ENCODE measurements around the gene ANKRD36B. TPM values are rescaled to one million over a fixed set of nuclear protein-coding genes. Genes with fewer than 3 reads are reported as not detected.
"Not testable (repeated sequence)": the region's sequence is repeated elsewhere in the genome, so short reads cannot be mapped to it uniquely, and the experiment has no call there.

ANKRD36B gene
- total RNA-seq, 2 donors from 2014 or later = 41.8 to 53.9 TPM

DNA sequence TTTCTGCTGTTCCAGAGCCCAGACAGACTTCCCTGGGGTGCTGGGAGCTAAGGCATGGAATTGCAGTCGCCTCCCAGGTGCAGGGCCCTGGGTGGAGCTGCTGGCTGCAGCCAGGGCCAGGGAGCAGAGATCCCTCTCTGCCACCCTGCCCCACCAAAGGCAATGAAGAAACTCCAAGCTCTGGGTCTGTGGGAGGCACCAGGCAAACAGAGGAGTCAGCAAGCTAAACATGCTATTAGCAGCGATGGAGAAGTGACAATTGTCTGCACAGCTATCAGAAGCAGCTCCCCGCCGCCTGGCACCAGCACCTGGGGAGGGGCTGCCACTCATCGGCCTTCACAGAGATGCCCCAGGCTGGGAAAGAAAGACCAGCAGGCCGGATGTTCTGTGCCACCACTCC is 28.2 kb upstream of the ANKRD36B start:
- DNase-seq = no peak

GRCh38 chr2:97615746-97616145 is 26.1 kb upstream of the ANKRD36B start:
- not testable (repeated sequence) for H3K27me3 ChIP-seq (ENCODE audit: control insufficient read depth, insufficient read depth, low read length, poor library complexity, severe bottlenecking); H3K9me3 ChIP-seq (ENCODE audit: control insufficient read depth, low read length); H3K27ac ChIP-seq (ENCODE audit: low read depth, low read length); DNase-seq; H3K4me1 Mint-ChIP-seq; H3K4me1 ChIP-seq (ENCODE audit: control insufficient read depth, insufficient read depth, low read length); H3K4me3 ChIP-seq (ENCODE audit: low read length); H3K27ac Mint-ChIP-seq; H3K9ac ChIP-seq (ENCODE audit: extremely low read depth, low read length, poor library complexity, severe bottlenecking); H3K36me3 ChIP-seq (ENCODE audit: control insufficient read depth, insufficient read depth, low read length); H3K36me3 Mint-ChIP-seq (ENCODE audit: low read depth); H3K4me3 Mint-ChIP-seq; H3K9me3 Mint-ChIP-seq; H3K27me3 Mint-ChIP-seq (ENCODE audit: insufficient read depth)
- WGBS, 2 experiments (ENCODE audit: insufficient coverage in 1 of 2, insufficient read length in 1 of 2) = no CpG with 5 or more reads among the region's 8 CpGs

More for the DNA sequence above, 28.2 kb upstream of the ANKRD36B start:
- TF ChIP-seq, protein P1, sequence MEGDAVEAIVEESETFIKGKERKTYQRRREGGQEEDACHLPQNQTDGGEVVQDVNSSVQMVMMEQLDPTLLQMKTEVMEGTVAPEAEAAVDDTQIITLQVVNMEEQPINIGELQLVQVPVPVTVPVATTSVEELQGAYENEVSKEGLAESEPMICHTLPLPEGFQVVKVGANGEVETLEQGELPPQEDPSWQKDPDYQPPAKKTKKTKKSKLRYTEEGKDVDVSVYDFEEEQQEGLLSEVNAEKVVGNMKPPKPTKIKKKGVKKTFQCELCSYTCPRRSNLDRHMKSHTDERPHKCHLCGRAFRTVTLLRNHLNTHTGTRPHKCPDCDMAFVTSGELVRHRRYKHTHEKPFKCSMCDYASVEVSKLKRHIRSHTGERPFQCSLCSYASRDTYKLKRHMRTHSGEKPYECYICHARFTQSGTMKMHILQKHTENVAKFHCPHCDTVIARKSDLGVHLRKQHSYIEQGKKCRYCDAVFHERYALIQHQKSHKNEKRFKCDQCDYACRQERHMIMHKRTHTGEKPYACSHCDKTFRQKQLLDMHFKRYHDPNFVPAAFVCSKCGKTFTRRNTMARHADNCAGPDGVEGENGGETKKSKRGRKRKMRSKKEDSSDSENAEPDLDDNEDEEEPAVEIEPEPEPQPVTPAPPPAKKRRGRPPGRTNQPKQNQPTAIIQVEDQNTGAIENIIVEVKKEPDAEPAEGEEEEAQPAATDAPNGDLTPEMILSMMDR (conservative IDR thresholded peaks at IDR 0.05) = no peak
- Histone ChIP-seq H3K27me3 (ENCODE audit: control insufficient read depth, insufficient read depth, low read length, poor library complexity, severe bottlenecking) (no peaks in the 10 kb centered on the region), H3K4me3 (ENCODE audit: low read length) (no peak overlapping the region), H3K27ac (ENCODE audit: low read depth, low read length) (no peak overlapping the region), H3K36me3 (ENCODE audit: control insufficient read depth, insufficient read depth, low read length) (no peaks in the 10 kb centered on the region), H3K9ac (ENCODE audit: extremely low read depth, low read length, poor library complexity, severe bottlenecking) (no peak overlapping the region), H3K4me1 (ENCODE audit: control insufficient read depth, insufficient read depth, low read length) (no peaks in the 10 kb centered on the region), H3K9me3 (ENCODE audit: control insufficient read depth, low read length) (no peaks in the 10 kb centered on the region)
- Mint-ChIP-seq H3K4me1 (peaks cover 4% of the 10 kb centered on the region), H3K4me3 (no peak overlapping the region), H3K36me3 (ENCODE audit: low read depth) (no peaks in the 10 kb centered on the region), H3K9me3 (no peaks in the 10 kb centered on the region), H3K27ac (no peak overlapping the region), H3K27me3 (ENCODE audit: insufficient read depth) (no peaks in the 10 kb centered on the region)
- no CpG with 5 or more reads among the region's 6 CpGs for WGBS, 2 experiments (ENCODE audit: insufficient coverage in 1 of 2, insufficient read length in 1 of 2)

DNA sequence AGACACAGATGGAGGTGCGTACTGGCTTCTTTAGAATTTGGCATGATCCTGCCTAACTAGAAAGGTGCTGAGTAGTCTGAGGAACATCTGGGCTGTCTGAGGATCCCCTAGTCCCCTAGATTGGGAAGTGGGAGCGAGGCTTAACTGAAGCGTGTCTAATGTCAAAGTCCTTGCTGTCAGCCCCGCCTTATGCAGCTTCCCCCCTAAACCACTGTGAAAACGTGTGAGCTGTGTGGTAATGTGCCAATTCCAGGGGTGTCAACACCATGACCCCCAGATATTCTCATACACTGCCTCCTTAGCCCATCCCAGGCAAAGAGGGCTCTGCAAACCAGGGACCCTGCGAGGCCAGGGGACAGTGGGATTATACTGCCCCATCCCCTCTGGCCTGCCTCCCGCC is 22.2 kb upstream of the ANKRD36B start:
- H3K36me3 Mint-ChIP-seq (ENCODE audit: low read depth); H3K27me3 Mint-ChIP-seq (ENCODE audit: insufficient read depth); H3K4me1 ChIP-seq (ENCODE audit: control insufficient read depth, insufficient read depth, low read length); H3K36me3 ChIP-seq (ENCODE audit: control insufficient read depth, insufficient read depth, low read length); H3K9me3 ChIP-seq (ENCODE audit: control insufficient read depth, low read length); H3K4me1 Mint-ChIP-seq; H3K9ac ChIP-seq (ENCODE audit: extremely low read depth, low read length, poor library complexity, severe bottlenecking); DNase-seq; H3K27ac ChIP-seq (ENCODE audit: low read depth, low read length); H3K27me3 ChIP-seq (ENCODE audit: control insufficient read depth, insufficient read depth, low read length, poor library complexity, severe bottlenecking); H3K9me3 Mint-ChIP-seq; H3K27ac Mint-ChIP-seq; H3K4me3 ChIP-seq (ENCODE audit: low read length); H3K4me3 Mint-ChIP-seq: not testable (repeated sequence)
- WGBS, 2 experiments (ENCODE audit: insufficient coverage in 1 of 2, insufficient read length in 1 of 2) = no CpG with 5 or more reads among the region's 7 CpGs

- not testable (repeated sequence) for H3K4me1 ChIP-seq (ENCODE audit: control insufficient read depth, insufficient read depth, low read length); H3K27ac ChIP-seq (ENCODE audit: low read depth, low read length); H3K9me3 ChIP-seq (ENCODE audit: control insufficient read depth, low read length); H3K36me3 Mint-ChIP-seq (ENCODE audit: low read depth); H3K4me3 ChIP-seq (ENCODE audit: low read length); H3K4me1 Mint-ChIP-seq; H3K27me3 ChIP-seq (ENCODE audit: control insufficient read depth, insufficient read depth, low read length, poor library complexity, severe bottlenecking); H3K27ac Mint-ChIP-seq; H3K27me3 Mint-ChIP-seq (ENCODE audit: insufficient read depth); H3K36me3 ChIP-seq (ENCODE audit: control insufficient read depth, insufficient read depth, low read length); H3K4me3 Mint-ChIP-seq; DNase-seq; H3K9ac ChIP-seq (ENCODE audit: extremely low read depth, low read length, poor library complexity, severe bottlenecking); H3K9me3 Mint-ChIP-seq
- WGBS, 2 experiments (ENCODE audit: insufficient coverage in 1 of 2, insufficient read length in 1 of 2) = 90 to 92% methylated on average over 2 of the region's 4 CpGs
These were observed 19.1 kb upstream of the ANKRD36B start for GRCh38 chr2:97608745-97609144.

DNA sequence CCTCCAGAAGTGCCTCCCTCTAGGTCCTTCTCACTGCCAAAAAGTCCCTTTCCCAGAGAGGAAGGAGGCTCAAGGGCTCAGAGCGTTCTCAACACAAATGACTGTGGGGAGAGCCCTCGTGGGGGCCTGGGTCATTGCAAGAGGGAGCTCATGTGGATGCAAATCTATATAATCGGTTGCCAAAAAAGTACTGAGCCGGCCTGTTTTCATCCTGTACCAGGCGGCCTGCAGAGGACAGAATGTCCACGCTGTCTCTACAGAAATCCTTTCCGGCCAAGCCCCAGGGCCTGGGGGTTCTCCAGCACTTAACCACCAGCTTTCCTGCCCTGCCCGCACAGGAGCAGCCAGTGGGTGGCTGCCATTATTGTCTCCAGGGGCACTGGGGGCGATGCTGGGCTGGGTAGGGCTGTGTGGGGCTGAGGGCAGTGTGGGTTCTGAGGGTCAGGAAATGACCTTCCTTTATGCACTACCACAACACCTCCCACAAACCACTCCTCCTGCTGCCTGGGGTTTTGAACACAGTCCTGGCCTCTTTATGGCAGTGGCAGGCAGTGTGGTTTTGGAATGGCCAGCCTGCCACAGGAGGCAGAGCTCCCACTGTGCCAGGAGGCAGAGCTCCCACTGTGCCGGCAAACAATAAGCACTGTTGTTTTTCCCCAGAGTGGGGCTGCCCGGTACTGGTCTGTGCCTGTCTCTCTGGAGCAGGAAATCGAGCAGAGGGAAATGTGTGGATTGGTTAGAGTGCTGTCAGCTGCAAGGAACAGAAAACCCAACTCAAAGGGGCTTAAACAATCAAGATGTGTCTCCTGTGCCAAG is 16.1 kb upstream of the ANKRD36B start:
- DNase-seq; H3K36me3 ChIP-seq (ENCODE audit: control insufficient read depth, insufficient read depth, low read length); H3K4me3 ChIP-seq (ENCODE audit: low read length); H3K27ac ChIP-seq (ENCODE audit: low read depth, low read length); H3K9me3 Mint-ChIP-seq; H3K27ac Mint-ChIP-seq; H3K4me3 Mint-ChIP-seq; H3K4me1 Mint-ChIP-seq; H3K36me3 Mint-ChIP-seq (ENCODE audit: low read depth); H3K9ac ChIP-seq (ENCODE audit: extremely low read depth, low read length, poor library complexity, severe bottlenecking); H3K27me3 Mint-ChIP-seq (ENCODE audit: insufficient read depth); H3K9me3 ChIP-seq (ENCODE audit: control insufficient read depth, low read length); H3K4me1 ChIP-seq (ENCODE audit: control insufficient read depth, insufficient read depth, low read length); H3K27me3 ChIP-seq (ENCODE audit: control insufficient read depth, insufficient read depth, low read length, poor library complexity, severe bottlenecking): not testable (repeated sequence)
- 100% methylated on average over 1 of the region's 12 CpGs; no CpG with 5 or more reads in 1 of the 2 experiments for WGBS, 2 experiments (ENCODE audit: insufficient coverage in 1 of 2, insufficient read length in 1 of 2)
